HG03378 (cell line): Measurements from ENCODE around the gene RSRC2.
"Not testable (repeated sequence)": the region's sequence is repeated elsewhere in the genome, so short reads cannot be mapped to it uniquely, and the experiment has no call there.

Experiments
- ATAC-seq: cut with Tn5 transposase; IDR thresholded peaks from one replicate; pipeline ENCODE4 v1.9.1; 2021; ENCODE audit warnings: mild to moderate bottlenecking, moderate library complexity; ENCODE audit not compliant: unreplicated experiment

RSRC2 gene, protein sequence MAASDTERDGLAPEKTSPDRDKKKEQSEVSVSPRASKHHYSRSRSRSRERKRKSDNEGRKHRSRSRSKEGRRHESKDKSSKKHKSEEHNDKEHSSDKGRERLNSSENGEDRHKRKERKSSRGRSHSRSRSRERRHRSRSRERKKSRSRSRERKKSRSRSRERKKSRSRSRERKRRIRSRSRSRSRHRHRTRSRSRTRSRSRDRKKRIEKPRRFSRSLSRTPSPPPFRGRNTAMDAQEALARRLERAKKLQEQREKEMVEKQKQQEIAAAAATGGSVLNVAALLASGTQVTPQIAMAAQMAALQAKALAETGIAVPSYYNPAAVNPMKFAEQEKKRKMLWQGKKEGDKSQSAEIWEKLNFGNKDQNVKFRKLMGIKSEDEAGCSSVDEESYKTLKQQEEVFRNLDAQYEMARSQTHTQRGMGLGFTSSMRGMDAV

GRCh38 chr12:122526683-122527477, at the start of gene RSRC2, which contains the start of gene KNTC1:
RSRC2 (minus strand) TSS chr12:122526936; CDS start chr12:122526853, 83 bp downstream.
KNTC1 (plus strand) TSS chr12:122527249; CDS start chr12:122530064, 2,815 bp downstream.
- peak; percentile 90 for ATAC-seq

DNA sequence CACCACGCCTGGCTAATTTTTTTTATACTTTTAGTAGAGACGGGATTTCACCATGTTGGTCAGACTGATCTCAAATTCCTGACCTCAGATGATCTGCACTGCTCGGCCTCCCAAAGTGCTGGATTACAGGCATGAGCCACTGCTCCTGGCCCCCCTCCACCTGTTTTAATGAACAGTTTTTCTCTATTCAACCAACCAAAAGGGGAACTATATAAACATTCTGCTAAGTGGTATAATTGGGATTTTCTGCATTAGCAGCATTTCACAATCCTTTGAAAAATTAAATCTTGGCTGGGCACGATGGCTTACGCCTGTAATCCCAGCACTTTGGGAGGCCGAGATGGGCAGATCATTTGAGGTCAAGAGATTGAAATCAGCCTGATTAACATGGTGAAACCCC, 45.1 kb upstream of the RSRC2 start:
- no peak for ATAC-seq

DNA sequence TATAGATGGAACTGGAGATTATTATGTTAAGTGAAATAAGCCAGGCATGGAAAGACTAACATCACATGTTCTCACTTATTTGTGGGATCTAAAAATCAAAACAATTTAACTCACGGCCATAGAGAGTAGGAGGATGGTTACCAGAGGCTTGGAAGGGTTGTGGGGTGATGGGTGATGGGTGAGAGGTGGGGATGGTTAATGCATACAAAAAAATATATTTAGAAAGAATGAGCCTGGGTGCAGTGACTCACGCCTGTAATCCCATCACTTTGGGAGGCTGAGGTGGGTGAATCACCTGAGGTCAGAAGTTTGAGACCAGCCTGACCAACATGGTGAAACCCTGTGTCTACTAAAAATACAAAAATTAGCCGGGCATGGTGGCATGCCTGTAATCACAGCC, 43.3 kb upstream of the RSRC2 start:
- ATAC-seq = not testable (repeated sequence)

GRCh38 chr12:122569288-122569687, 42.6 kb upstream of the RSRC2 start:
- no peak for ATAC-seq

DNA sequence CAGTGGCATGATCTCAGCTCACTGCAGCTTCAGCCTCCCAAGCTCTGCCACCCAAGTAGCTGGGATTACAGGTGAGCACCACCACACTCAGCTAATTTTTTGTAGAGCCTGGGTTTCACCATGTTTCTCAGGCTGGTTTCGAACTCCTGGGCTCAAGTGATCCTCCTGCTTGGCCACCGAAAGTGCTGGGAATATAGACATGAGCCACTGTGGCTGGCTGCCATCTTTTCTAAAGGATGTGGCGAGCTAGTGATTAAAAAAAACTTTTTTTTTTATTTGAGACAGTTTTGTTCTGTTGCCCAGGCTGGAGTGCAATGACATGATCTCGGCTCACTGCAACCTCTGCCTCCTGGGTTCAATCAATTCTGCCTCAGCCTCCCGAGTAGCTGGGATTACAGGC, 40.1 kb upstream of the RSRC2 start:
- not testable (repeated sequence) for ATAC-seq

GRCh38 chr12:122563361-122563760, 36.6 kb upstream of the RSRC2 start:
- ATAC-seq = no peak

DNA sequence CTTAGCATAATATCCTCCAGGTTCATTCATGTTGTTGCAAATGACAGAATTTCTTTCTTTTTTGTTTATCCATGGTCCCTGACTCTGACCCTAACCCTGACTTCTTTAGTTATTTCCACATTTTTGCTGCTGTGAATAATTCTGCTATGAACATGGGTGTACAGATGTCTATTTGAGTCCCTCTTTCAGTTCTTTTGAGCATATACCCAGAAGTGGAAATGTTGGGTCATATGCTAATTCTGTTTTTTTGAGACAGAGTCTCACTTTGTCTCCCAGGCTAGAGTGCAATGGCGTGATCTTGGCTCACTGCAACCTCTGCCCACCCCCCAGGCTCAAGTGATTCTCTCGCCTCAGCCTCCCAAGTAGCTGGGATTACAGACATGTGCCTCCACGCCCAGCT, 33.4 kb upstream of the RSRC2 start:
- no peak for ATAC-seq

DNA sequence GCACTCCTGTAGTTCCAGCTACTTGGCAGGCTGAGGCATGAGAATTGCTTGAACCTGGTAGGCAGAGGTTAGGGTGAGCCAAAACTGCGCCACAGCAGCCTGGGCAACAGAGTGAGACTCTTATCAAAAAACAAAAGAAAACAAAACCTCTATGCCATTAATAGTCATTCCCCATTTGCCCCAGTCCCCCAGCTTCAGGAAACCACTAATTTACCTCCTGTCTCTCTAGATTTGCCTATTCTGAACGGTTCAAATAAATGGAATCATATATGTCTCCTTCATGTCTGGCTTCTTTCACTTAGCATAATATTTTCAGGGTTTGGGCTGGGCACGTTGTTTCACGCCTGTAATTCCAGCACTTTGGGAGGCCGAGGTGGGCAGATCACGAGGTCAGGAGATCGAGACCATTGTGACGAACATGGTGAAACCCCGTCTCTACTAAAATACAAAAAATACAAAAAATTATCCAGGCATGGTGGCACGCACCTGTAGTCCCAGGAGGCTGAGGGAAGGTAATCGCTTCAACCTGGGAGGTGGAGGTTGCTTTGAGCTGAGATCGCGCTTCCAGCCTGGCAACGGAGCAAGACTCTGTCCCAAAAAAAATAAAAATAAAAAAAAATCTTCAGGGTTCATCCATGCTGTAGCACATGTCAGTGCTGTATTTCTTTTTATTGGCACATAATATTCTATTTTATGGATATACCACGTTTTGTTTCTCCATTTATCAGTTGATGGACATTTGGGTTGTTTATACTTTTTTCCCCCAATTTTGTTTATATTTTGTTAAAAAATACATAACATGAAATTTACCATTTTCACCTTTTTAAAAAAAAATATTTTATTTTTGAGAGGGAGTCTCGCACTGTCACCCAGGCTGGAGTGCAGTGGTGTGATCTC, 32.3 kb upstream of the RSRC2 start:
- ATAC-seq = no peak

- no peak for ATAC-seq
Observed at GRCh38 chr12:122547330-122547729, 20.6 kb upstream of the RSRC2 start.

GRCh38 chr12:122545855-122546254, 19.1 kb upstream of the RSRC2 start:
- ATAC-seq = peak; percentile 60

DNA sequence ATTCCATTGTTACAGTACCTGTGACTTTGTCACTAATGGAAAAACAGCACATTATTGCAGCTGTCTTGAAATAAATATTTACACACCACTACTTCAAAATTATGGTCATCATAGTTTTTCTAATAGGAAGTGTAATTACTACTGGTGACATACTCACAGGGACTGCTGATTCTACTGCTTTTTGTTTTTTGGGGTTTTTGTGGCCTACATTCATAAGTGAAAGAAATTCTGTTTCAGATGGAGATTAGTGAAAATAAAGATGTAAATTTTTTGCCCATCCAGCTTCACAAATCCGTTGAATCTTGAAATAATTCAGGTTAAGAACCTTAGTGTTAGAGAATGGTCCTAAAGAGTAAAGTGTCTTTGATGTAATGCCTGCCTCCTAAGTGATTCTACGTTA, 17.8 kb upstream of the RSRC2 start:
- ATAC-seq = no peak

GRCh38 chr12:122538496-122538895, 11.8 kb upstream of the RSRC2 start:
- ATAC-seq = no peak

DNA sequence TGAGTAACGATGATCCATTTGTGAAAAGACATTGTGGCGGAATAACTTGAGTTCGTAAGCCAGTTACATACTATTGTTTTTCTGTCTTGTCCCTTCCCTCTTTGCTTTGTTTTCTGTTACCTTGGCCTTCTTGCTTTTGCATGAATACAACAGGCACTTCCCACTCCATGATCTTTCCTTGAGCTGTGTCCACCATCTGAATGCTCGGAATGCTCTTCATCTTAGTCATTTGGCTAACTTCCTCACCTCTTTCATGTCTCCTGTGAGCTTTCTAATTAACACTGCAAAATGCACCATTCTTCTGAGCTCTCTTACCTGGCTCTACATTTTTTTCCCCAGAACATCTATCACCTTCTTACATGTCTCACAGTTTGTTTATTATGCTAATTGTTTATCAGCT, 10.3 kb upstream of the RSRC2 start:
- ATAC-seq = no peak

DNA sequence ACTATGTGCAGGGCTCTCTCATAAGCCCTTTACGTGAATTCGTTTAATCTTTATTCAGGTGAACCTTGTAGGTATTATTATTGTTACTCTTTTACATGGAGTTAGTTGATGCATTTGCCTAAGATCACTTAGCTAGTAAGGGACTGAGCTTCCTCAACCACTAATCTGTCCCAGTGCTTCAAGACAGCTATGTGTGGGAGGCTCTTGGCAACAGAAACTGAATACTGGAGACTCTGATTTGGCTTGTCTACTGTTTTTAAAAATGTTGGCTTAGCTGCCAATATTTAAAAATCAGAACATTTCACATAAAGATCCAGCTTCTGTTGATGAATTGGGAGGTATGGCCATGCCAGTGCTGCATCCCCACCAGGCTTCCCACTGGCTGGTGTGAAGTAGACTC, 7.1 kb upstream of the RSRC2 start:
- ATAC-seq = no peak

DNA sequence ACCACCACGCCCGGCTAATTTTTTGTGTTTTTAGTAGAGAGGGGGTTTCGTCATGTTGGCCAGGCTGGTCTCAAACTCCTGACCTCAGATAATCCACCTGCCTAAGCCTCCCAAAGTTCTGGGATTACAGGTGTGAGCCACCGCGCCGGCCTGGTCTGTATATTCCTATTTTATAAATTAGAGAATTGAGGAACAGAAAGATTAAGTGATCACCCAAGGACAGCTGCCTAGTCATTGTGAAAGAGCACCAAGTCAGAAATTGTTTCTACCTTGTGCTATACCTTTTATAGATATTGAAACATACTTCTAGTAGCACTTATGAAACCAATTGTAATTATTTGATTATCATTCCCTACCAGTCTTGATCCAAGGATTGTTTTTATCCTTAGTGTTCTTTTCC, 2.3 kb upstream of the RSRC2 start:
- ATAC-seq = no peak

GRCh38 chr12:122528582-122528981, 1.8 kb upstream of the RSRC2 start:
- no peak for ATAC-seq

GRCh38 chr12:122527478-122527944, 775 bp upstream of the RSRC2 start:
- no peak for ATAC-seq

- ATAC-seq = no peak
Observed at GRCh38 chr12:122523846-122524718, 2.7 kb downstream of the RSRC2 start.

DNA sequence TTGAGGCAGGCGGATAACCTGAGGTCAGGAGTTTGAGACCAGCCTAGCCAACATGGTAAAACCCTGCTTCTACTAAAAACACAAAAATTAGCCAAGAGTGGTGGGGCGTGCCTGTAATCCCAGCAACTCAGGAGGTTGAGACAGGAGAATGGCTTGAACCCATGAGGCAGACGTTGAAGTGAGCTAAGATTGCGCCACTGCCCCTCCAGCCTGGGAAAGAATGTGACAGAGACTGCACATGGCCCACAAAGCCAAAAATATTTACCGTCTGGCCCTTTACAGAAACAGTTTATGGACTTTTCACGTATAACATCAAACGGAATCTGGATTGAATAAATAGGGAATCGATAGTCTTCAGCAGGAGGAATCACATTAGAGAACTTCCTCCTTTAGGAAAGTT, 3.5 kb downstream of the RSRC2 start:
- ATAC-seq = no peak

GRCh38 chr12:122520676-122521075, 6.1 kb downstream of the RSRC2 start:
- no peak for ATAC-seq
